ENCODE data around the gene ARHGAP23.

ARHGAP23 gene

GRCh38 chr17:38401459-38401858, 26.8 kb upstream of the ARHGAP23 start:
- ChIA-PET POLR2A (ENCODE audit: low non-redundant PET) (no interaction called here), CTCF (no interaction called here)
- no peak for DNase-seq (ENCODE audit: low spot score)
- TF ChIP-seq CTCF (conservative IDR thresholded peaks at IDR 0.05; ENCODE audit: low read depth) = no peak
- H3K27ac ChIP-seq = no peak overlapping the region

GRCh38 chr17:38402897-38403296, 25.4 kb upstream of the ARHGAP23 start:
- ChIA-PET CTCF (interaction anchor here (0.7 to 1.1 kb wide), 2 partner anchors 52 to 70 kb away, joined by 3 read pairs; partner anchors contain the start of gene SOCS7), POLR2A (ENCODE audit: low non-redundant PET) (no interaction called here)
- H3K27ac ChIP-seq = no peak overlapping the region
- DNase-seq (ENCODE audit: low spot score) = no peak
- no peak for TF ChIP-seq CTCF (conservative IDR thresholded peaks at IDR 0.05; ENCODE audit: low read depth)

- H3K27ac ChIP-seq = no peak overlapping the region
- DNase-seq (ENCODE audit: low spot score) = peak; percentile 33
- CTCF ChIA-PET = interaction anchor here (0.6 to 1.1 kb wide), 5 partner anchors 10 to 1121 kb away, joined by 3 to 6 read pairs (median 4); partner anchors contain the start of gene SOCS7
- POLR2A ChIA-PET (ENCODE audit: low non-redundant PET) = no interaction called here
- no peak for TF ChIP-seq CTCF (conservative IDR thresholded peaks at IDR 0.05; ENCODE audit: low read depth)
Observed at GRCh38 chr17:38403491-38403890, 24.8 kb upstream of the ARHGAP23 start.

- DNase-seq (ENCODE audit: low spot score) = no peak
- no peak for TF ChIP-seq CTCF (conservative IDR thresholded peaks at IDR 0.05; ENCODE audit: low read depth)
- ChIA-PET POLR2A (ENCODE audit: low non-redundant PET) (no interaction called here), CTCF (interaction anchor here (0.6 to 1.1 kb wide), 5 partner anchors 11 to 57 kb away, joined by 3 to 6 read pairs (median 4); partner anchors contain the start of gene SOCS7)
- H3K27ac ChIP-seq = no peak overlapping the region
Observed at GRCh38 chr17:38404174-38404943, 23.9 kb upstream of the ARHGAP23 start.

GRCh38 chr17:38405654-38406053, 22.6 kb upstream of the ARHGAP23 start:
- CTCF ChIA-PET = interaction anchor here (1.0 kb wide), 1 partner anchor 9 kb away, joined by 3 read pairs; no protein-coding TSS in a partner anchor
- POLR2A ChIA-PET (ENCODE audit: low non-redundant PET) = no interaction called here
- no peak for DNase-seq (ENCODE audit: low spot score)

GRCh38 chr17:38410201-38410600, 18.1 kb upstream of the ARHGAP23 start:
- CTCF ChIA-PET = no interaction called here
- no peak overlapping the region for H3K27ac ChIP-seq
- POLR2A ChIA-PET (ENCODE audit: low non-redundant PET) = no interaction called here
- no peak for TF ChIP-seq CTCF (conservative IDR thresholded peaks at IDR 0.05; ENCODE audit: low read depth)
- no peak for DNase-seq (ENCODE audit: low spot score)

More at GRCh38 chr17:38405654-38406053, 22.6 kb upstream of the ARHGAP23 start:
- no peak for TF ChIP-seq CTCF (conservative IDR thresholded peaks at IDR 0.05; ENCODE audit: low read depth)
- H3K27ac ChIP-seq = no peak overlapping the region

All from RWPE1 (cell line).